ENCODE results near the gene CFAP210.
"Not testable (repeated sequence)": the region's sequence is repeated elsewhere in the genome, so short reads cannot be mapped to it uniquely, and the experiment has no call there.

The CFAP210 gene

DNA sequence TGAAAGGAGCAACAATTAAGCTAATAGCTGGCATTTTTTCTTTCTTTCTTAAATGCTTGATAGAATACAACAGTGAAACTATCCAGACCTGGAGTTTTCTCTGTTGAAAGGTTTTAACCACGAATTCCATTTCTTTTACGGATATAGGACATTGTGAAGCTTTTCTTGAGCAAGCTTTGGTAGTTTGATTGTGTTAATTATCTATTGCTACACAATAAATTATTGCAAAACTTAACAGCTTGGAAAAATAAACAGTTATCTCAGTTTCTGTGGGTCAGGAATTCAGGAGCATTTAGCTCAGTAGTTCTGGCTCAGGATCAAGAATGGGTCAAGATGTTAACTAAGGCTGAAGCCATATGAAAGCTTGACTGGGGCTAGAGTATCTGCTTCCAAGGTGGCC is 11.7 kb upstream of the CFAP210 start:
- peak in 1 of 2 donors; percentile 88 for DNase-seq (ENCODE audit: low read depth in 2 of 2)
- TF ChIP-seq, protein P1, sequence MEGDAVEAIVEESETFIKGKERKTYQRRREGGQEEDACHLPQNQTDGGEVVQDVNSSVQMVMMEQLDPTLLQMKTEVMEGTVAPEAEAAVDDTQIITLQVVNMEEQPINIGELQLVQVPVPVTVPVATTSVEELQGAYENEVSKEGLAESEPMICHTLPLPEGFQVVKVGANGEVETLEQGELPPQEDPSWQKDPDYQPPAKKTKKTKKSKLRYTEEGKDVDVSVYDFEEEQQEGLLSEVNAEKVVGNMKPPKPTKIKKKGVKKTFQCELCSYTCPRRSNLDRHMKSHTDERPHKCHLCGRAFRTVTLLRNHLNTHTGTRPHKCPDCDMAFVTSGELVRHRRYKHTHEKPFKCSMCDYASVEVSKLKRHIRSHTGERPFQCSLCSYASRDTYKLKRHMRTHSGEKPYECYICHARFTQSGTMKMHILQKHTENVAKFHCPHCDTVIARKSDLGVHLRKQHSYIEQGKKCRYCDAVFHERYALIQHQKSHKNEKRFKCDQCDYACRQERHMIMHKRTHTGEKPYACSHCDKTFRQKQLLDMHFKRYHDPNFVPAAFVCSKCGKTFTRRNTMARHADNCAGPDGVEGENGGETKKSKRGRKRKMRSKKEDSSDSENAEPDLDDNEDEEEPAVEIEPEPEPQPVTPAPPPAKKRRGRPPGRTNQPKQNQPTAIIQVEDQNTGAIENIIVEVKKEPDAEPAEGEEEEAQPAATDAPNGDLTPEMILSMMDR (IDR thresholded peaks at IDR 0.05; ENCODE audit: low read depth, low read length): no peak
- no peak overlapping the region for H3K4me3 ChIP-seq (replicated peaks in 1 of 2; ENCODE audit: low read depth in 2 of 2, low read length in 2 of 2)

GRCh38 chr2:169704160-169704708 is 10.0 kb upstream of the CFAP210 start:
- no peak overlapping the region for H3K4me3 ChIP-seq (replicated peaks in 1 of 2; ENCODE audit: low read depth in 2 of 2, low read length in 2 of 2)
- peak in 1 of 2 donors; percentile 42 for DNase-seq (ENCODE audit: low read depth in 2 of 2)
- TF ChIP-seq, protein P1 (IDR thresholded peaks at IDR 0.05; ENCODE audit: low read depth, low read length): no peak

DNA sequence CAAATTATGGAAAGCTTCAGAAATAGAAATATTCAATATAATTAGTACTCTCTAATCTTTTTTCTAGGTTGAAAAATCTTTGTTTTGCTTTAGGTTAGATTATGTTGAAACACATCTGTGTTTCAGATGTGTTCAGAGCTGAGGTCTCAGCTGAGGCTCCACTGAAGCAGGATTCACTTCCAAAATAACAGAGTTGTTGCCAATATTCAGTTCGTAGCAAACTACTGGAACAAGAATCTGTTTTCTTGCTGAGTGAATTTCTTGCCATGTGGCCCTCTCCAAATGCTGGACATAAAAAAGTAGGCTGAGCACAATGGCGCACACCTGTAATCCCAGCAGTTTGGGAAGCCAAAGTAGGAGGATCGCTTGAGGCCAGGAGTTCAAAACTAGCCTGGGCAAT is 8.8 kb upstream of the CFAP210 start:
- no peak for DNase-seq (ENCODE audit: low read depth in 2 of 2)
- H3K4me3 ChIP-seq (replicated peaks in 1 of 2; ENCODE audit: low read depth in 2 of 2, low read length in 2 of 2): no peak overlapping the region
- TF ChIP-seq, protein P1 (IDR thresholded peaks at IDR 0.05; ENCODE audit: low read depth, low read length): no peak

- not testable (repeated sequence) for H3K4me3 ChIP-seq (replicated peaks in 1 of 2; ENCODE audit: low read depth in 2 of 2, low read length in 2 of 2); DNase-seq (ENCODE audit: low read depth in 2 of 2)
Measured at GRCh38 chr2:169699173-169699572, 5.0 kb upstream of the CFAP210 start.

DNA sequence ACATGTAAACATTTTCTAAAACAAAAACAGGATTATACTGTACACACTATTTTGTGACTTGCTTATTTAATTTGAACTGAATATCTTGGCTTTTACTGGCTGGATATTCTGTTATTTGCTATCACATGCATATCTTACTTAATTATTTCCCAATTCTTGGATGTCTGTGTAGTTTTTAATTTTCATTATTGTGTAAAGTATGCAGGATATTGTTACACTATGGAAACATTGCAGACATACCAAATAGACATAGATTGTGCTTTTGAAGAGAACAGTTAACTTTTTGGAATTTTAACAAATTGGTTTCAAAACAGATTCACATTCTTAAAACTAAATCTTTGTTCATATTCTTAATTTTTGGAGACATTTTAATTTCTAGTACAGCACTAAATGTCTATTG is 2.2 kb upstream of the CFAP210 start:
- DNase-seq (ENCODE audit: low read depth in 2 of 2): no peak
- TF ChIP-seq, protein P1 (IDR thresholded peaks at IDR 0.05; ENCODE audit: low read depth, low read length): no peak
- H3K4me3 ChIP-seq (replicated peaks in 1 of 2; ENCODE audit: low read depth in 2 of 2, low read length in 2 of 2): no peak overlapping the region

DNA sequence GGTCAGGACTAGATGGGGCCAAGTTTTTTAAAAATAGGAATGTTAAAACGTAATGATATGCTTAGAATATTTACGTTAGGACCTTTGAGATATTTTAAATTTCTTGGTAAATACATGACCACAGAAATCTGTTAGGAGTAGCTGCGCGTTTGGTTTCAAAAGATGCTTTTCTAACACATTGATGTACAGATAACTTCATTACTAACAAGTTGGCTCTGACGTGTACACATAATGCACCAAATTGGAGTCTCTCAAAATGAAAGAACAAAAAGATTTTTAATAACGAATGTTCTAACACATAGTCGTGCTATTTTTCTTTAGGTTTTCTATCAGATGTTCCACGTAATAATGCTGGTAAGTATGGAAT is 672 bp upstream of the CFAP210 start:
- TF ChIP-seq, protein P1 (IDR thresholded peaks at IDR 0.05; ENCODE audit: low read depth, low read length): no peak
- peak overlapping the region; percentile 74 to 88 for H3K4me3 ChIP-seq (replicated peaks in 1 of 2; ENCODE audit: low read depth in 2 of 2, low read length in 2 of 2)
- no peak for DNase-seq (ENCODE audit: low read depth in 2 of 2)

DNA sequence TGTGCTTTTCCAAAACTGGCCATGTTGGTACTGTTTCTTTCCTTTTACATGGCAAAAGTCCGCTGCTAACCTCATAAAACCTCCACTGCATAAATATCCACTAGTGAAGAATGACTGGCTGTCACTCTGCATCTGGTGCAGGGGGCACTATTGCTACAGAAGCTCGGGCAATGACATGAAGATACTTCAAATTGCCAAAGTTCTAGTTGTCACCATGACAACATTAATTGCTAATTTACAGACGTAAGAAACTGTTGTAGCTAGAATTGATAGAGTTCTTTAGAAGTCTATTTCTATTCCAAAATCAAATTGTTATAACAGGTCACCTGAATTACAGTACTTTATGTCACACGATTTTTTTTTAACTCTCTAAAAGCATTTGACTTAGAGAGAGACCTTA is 845 bp downstream of the CFAP210 start:
- TF ChIP-seq, protein P1 (IDR thresholded peaks at IDR 0.05; ENCODE audit: low read depth, low read length): no peak

More for the DNA sequence above, 845 bp downstream of the CFAP210 start:
- DNase-seq (ENCODE audit: low read depth in 2 of 2): no peak
- no peak overlapping the region for H3K4me3 ChIP-seq (replicated peaks in 1 of 2; ENCODE audit: low read depth in 2 of 2, low read length in 2 of 2)
